HG02623 (cell line): Measurements from ENCODE around the gene GMPPB.
"Not testable (repeated sequence)": the region's sequence is repeated elsewhere in the genome, so short reads cannot be mapped to it uniquely, and the experiment has no call there.

Experiments
- ATAC-seq: cut with Tn5 transposase; IDR thresholded peaks from one replicate; pipeline ENCODE4 v1.9.1; 2021; ENCODE audit warnings: moderate library complexity; ENCODE audit not compliant: unreplicated experiment

The GMPPB gene

DNA sequence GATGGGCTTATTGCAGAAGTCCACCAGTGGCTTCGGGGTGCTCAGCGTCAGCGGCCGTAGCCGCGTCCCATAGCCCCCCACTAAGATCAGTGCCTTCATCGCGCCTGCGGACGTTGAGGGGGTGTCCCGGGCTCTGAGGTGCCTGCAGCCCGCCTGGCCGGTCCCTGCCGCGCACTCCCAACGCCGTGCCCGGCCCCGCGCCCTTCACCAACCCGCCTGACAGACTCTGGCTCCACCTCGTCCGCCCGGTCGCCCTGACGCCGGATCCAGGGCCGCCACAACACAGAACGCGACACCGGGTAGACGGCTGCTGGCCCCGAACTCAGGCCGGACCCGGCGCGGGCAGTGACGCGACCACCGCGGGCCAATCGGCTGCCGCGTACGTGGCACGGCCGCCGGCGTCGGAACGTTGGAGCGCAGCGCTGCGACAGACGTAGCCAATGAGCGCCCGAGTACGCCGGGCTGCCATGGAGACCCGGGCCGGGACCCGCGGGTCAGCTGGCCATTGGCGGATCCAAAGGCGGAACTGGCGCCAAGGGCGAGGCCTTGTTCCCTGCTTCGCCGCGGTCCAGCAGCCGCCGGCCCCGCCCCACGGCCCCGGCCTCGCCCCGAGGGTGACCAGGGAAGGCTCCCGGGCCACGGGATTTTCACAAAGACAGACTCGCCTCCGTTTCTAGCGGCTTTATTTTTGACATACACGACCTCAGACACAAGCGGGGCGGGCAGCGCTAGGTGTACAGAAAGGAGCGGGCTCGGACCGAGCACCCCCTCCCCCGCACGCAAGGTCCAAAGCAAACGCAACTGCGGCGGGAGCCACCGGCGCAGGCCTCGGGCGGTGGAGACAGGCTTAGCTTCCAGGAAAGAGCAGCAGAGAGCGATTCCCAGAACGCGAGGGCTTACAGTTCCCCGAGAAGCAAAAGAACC lies at the start of gene GMPPB:
TSS of gene GMPPB (minus strand) at position 324 of the 924 bp plus-strand sequence. CDS start at position 99, 225 bp downstream.
- ATAC-seq, result peak; percentile 81

DNA sequence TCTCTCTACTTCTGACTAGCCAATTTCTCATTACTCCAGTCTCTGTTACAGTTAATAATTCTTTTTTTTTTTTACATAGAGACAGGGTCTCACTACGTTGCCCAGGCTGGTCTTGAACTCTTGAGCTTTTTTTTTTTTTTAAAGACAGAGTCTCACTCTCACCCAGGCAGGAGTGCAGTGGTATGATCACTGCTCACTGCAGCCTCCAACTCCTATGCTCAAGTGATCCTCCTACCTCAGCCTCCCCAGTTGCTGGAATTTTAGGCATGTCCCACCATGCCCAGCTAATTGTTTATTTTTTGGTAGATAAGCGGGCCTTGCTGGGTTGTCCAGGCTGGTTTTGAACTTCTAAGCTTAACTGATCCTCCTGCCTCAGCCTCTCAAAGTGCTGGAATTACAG lies 49.0 kb upstream of the GMPPB start:
- no peak for ATAC-seq

DNA sequence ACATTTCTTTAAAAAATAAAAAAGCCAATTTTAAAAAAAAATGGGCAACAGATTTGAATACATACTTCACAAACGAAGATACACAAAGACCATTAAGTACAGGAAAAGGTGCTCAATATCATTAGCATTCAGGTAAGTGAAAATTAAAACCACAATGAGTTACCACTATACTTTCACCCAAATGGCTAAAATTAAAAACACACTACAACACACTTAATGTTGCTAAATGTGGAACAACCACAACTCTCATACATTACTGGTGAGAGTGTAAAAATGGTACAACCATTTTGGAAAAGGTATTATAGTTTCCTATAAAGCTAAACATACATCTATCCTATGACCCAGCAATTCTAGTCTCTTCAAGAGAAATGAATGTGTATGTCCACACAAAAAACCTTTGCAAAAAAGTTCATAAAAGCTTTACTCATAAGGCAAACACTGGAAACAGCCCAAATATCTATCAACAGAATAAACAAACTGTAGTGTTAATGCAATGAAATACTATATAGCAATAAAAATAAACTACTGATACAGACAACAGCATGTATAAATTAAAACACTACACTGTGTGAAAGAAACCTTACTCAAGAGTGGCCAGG lies 47.7 kb upstream of the GMPPB start:
- no peak for ATAC-seq

DNA sequence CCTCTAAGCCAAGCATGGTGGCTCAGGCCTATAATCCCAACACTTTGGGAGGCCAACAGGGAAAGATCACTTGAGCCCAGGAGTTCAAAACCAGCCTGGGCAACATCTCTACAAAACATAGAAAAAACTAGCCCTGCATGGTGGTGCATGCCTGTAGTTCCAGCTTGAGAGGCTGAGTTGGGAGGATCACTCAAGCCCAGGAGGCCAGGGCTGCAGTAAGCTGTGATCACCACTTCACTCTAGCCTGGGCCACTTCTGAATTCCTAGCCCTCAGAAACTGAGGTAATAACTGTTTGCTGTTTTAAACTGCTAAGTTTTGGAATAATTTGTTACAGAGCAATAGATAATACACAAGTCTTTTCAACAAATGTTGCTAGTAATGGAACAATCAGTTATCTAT lies 46.2 kb upstream of the GMPPB start:
- no peak for ATAC-seq

GRCh38 chr3:49769286-49769915 lies 45.6 kb upstream of the GMPPB start:
- no peak for ATAC-seq

GRCh38 chr3:49763981-49764380 lies 40.2 kb upstream of the GMPPB start:
- ATAC-seq, result no peak

DNA sequence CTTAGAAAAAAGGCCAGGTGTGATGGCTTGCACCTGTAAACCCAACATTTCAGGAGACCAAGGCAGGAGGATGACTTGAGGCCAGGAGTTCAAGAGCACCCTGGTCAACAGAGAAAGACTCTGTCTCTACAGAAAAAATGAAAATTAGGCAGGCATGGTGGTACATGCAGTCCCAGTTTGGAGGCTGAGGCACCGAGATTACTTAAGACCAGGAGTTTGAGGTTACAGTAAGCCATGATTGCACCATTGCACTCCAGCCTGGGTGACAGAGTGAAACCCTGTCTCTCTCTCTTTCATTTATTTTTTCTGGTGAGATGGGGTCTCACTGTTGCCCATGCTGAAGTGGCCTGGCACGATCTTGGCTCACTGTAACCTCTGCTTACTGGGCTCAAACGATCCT lies 37.9 kb upstream of the GMPPB start:
- ATAC-seq, result no peak

DNA sequence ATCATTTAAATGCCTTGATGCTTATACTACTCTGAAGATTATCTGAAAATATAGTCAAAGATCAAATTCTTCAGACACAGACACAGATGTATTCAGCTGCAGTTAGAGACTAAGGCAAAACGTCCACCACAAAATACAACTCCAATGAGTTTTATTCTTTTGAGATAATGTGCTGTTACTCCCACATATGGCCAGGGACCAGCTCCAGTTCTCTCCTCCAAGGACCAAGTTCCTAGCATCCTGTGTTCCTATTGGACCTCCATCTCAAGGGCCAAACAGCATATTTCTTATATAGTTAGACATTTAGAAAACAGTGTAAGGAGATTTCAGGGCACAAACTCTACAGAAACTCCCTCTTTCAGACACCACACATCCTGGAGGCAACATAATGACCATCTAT lies 35.5 kb upstream of the GMPPB start:
- no peak for ATAC-seq

- no peak for ATAC-seq
These were observed 33.4 kb upstream of the GMPPB start for GRCh38 chr3:49757197-49757596.

DNA sequence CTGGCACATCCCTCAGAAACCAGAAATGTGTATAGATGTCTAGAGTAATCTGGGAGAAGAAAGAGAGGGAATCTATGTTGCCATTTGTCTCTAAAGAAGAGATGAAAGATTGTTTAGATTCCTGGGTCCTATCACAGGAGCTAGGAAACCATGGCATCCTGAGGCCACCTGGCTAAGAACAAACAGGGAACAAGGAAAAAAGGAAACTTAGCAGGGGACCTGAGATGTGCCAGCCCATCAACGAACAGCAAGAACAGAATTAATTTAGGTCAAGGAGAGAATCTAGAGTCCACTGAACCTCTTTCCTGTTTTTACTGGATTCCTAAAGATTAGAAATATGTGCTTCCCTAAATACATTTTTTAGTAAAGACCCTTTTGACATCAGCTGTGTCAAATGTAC lies 32.3 kb upstream of the GMPPB start:
- no peak for ATAC-seq

DNA sequence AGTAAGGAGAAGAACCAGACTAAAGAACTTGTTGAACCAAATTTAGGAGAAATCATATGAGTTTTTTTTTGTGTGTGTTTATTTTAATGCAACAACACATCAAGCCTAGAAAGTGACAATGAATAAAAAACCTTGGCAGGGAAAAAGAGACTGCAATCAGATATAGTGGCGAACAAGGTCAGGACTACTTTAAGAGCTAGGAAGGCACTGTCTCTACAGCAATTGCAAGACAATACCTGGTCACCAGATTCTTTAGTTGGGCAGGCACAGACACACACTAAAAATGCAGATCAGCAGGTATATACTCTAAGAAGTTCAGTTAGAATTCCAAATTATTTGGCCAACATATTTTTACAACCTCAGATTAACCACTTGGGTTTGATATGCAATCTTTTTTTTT lies 30.8 kb upstream of the GMPPB start:
- ATAC-seq, result no peak

DNA sequence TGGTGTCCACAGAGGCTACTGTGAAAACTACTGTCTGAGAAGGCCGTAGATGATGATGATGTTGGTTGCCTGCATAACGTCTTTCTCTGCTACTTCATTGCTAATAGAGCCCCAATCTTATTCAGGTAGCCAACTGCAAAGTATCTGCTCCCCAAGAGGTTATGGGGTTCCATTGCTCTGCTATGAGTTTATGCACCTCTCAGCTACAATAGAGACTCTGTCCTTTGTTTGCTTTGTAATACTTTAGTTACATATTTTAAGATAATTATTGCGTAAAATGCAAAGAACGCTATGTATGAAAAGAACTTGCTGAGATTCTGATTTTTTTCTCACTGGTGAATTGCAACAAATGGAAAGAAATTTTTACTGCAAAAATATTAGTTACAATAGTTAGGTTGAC lies 27.8 kb upstream of the GMPPB start:
- ATAC-seq, result no peak

GRCh38 chr3:49750056-49750455 lies 26.3 kb upstream of the GMPPB start:
- ATAC-seq, result no peak

- not testable (repeated sequence) for ATAC-seq
These were observed 25.1 kb upstream of the GMPPB start for GRCh38 chr3:49748874-49749273.

GRCh38 chr3:49747792-49748480 lies 24.2 kb upstream of the GMPPB start:
- ATAC-seq, result no peak

GRCh38 chr3:49745986-49746385 lies 22.2 kb upstream of the GMPPB start:
- no peak for ATAC-seq

GRCh38 chr3:49740427-49740826 lies 16.7 kb upstream of the GMPPB start:
- ATAC-seq, result no peak

GRCh38 chr3:49738067-49738713 lies 14.4 kb upstream of the GMPPB start:
- no peak for ATAC-seq

DNA sequence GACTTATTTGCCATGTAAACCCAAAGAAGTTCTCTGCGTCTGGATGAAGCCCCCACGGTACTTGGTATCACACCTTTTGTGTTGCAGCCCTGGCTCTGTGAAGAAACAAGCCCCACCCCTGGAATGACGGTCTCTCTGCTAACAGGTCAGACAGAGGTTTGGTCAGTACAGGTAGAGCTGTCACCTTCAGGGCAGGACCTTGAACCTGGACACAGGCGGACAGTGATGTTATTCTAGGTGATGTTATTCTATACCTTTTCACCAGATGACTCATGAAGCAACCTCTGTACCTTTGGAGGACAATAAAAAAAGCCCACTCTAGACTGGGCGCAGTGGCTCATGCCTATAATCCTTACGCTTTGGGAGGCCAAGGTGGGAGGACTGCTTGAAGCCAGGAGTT lies 11.0 kb upstream of the GMPPB start:
- no peak for ATAC-seq

DNA sequence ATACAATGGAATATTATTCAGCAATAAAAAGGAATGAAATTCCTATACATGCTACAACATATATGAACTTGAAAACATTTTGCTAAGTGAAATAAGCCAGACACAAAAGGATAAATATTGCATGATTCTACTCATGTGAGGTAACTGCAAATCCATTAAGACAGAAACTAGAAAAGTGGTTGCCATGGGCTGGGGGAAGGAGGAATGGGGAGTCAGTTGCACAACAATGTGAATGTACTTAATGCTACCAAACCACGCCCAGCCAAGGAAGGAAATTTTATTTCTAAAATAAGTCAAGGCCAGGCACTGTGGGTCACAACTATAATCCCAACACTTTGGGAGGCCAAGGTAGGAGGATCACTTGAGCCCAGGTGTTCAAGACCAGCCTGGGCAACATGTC lies 9.8 kb upstream of the GMPPB start:
- no peak for ATAC-seq

DNA sequence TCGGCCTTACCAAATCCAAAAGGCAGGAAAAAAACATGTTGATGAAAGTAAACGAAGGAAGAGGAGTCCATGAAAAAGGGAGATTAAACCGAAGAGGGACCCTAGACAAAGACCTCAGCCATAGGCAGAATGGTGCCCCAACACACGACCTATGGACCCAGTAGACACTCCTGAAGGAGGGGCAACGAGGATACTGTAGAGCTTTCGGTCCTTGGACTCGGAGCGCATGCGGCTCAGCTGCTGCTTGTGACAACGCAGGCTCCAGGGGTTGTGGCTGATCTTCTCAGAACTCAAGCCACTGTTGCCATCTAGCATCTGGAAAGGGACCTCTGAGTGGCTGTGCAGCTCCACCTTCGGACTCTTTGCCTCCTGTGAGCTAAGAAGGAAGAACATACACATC lies 8.8 kb upstream of the GMPPB start:
- no peak for ATAC-seq
